Stomach (tissue), 4 donors: ENCODE measurements around the gene CEP295NL.

ENCODE experiments used
- EP300 ChIP-seq: sonication (generic); formaldehyde crosslinking; IDR thresholded peaks from one replicate; pipeline ENCODE4 v1.6.1; 2017; ENCODE audit warnings: antibody characterized with exemption
- POLR2A ChIP-seq, 4 donors: fragments of 450-650 bp; IDR thresholded peaks; one replicate each; pipeline ENCODE4 v1.6.1; 2016; ENCODE audit warnings: antibody characterized with exemption in 4 of 4, control low read depth in 2 of 4, mild to moderate bottlenecking in 1 of 4, moderate library complexity in 1 of 4
- TF ChIP-seq, protein P1 (sequence below), 7 experiments: fragments of 450-650 bp in 4 of 7; fragments of 200-600 bp in 3 of 7; sonication (generic) in 3 of 7; IDR thresholded peaks; one replicate each; pipeline ENCODE4 v1.5.1; 2016 to 2019; ENCODE audit warnings: antibody characterized with exemption in 7 of 7, control low read depth in 2 of 7, mild to moderate bottlenecking in 1 of 7

DNA sequence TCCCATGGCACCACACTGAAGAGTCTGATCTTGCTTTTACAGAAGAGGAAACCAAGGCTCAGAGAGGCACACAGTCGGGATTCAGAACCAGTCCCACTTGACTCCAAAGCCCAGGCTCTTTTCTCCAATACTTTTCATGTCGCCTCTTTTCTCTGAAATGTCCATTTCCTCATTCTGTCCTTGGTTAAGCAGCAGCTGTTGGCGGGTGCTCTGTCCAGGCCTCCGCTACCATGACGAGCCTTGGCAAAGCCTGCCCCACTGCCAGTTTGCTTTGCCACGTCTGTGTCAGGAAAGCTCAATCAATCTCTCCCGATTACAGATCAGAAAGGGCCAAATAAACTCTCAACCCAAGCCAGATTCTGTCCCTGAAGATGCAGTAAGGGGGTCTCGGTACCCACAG is 9.1 kb upstream of the CEP295NL start:
- TF ChIP-seq EP300 = no peak
- TF ChIP-seq, protein P1, sequence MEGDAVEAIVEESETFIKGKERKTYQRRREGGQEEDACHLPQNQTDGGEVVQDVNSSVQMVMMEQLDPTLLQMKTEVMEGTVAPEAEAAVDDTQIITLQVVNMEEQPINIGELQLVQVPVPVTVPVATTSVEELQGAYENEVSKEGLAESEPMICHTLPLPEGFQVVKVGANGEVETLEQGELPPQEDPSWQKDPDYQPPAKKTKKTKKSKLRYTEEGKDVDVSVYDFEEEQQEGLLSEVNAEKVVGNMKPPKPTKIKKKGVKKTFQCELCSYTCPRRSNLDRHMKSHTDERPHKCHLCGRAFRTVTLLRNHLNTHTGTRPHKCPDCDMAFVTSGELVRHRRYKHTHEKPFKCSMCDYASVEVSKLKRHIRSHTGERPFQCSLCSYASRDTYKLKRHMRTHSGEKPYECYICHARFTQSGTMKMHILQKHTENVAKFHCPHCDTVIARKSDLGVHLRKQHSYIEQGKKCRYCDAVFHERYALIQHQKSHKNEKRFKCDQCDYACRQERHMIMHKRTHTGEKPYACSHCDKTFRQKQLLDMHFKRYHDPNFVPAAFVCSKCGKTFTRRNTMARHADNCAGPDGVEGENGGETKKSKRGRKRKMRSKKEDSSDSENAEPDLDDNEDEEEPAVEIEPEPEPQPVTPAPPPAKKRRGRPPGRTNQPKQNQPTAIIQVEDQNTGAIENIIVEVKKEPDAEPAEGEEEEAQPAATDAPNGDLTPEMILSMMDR (IDR thresholded peaks at IDR 0.05) = no peak
- TF ChIP-seq POLR2A (IDR thresholded peaks at IDR 0.05) = no peak
